HUES64 (cell line): ENCODE measurements around the gene GOLGA8O. TPM values are rescaled to one million over a fixed set of nuclear protein-coding genes. Genes with fewer than 3 reads are reported as not detected.
"Not testable (repeated sequence)": the region's sequence is repeated elsewhere in the genome, so short reads cannot be mapped to it uniquely, and the experiment has no call there.

Source experiments
- H3K27ac ChIP-seq: 2 replicates; pipeline ENCODE4 v1.7.0; 2013; ENCODE audit warnings: low read depth, low read length, inconsistent platforms
- H3K27me3 ChIP-seq: 2 replicates; pipeline ENCODE4 v1.6.1; 2013; ENCODE audit warnings: mild to moderate bottlenecking, low read length; ENCODE audit not compliant: insufficient read depth
- H3K36me3 ChIP-seq: 2 replicates; pipeline ENCODE4 v1.6.1; 2013; ENCODE audit warnings: mild to moderate bottlenecking, low read length; ENCODE audit not compliant: insufficient read depth
- H3K4me1 ChIP-seq: 2 replicates; pipeline ENCODE4 v1.6.1; 2013; ENCODE audit warnings: mild to moderate bottlenecking, low read length, moderate library complexity; ENCODE audit not compliant: insufficient read depth
- H3K4me3 ChIP-seq: 2 replicates; pipeline ENCODE4 v1.5.1; 2013; ENCODE audit warnings: mild to moderate bottlenecking, low read length, moderate library complexity
- H3K9ac ChIP-seq: 2 replicates; pipeline ENCODE4 v1.6.1; 2013; ENCODE audit warnings: mild to moderate bottlenecking, low read depth, low read length
- H3K9me3 ChIP-seq: 2 replicates; pipeline ENCODE4 v1.6.1; 2013; ENCODE audit warnings: low read depth, low read length; ENCODE audit not compliant: insufficient read depth
- WGBS: fragments of 150-250, 120-280 bp; methylation state at CpG from one replicate; pipeline ENCODE4 v1.1.7; 2013; ENCODE audit warnings: missing lambda C conversion rate; 5-methylcytosine and 5-hydroxymethylcytosine counted together
- polyA plus RNA-seq, 2 experiments: library from polyadenylated mRNA; stranded (reverse); fragments of 50-300 nt; gene quantifications; one replicate each; pipeline ENCODE4 v1.2.3, GENCODE V29; 2013

GOLGA8O gene
- polyA plus RNA-seq (2013, experiment 1 of 2): not detected
- not detected for polyA plus RNA-seq (2013, experiment 2 of 2)

- H3K36me3 ChIP-seq, H3K27me3 ChIP-seq, H3K4me3 ChIP-seq, H3K9ac ChIP-seq, H3K4me1 ChIP-seq, H3K27ac ChIP-seq, H3K9me3 ChIP-seq: not testable (repeated sequence)
- WGBS: no CpG with 5 or more reads among the region's 7 CpGs
Observed at GRCh38 chr15:32455534-32455933, at the start of gene GOLGA8O. Gene GOLGA8O (minus strand): TSS chr15:32455634. CDS start chr15:32455536, 98 bp downstream.

DNA sequence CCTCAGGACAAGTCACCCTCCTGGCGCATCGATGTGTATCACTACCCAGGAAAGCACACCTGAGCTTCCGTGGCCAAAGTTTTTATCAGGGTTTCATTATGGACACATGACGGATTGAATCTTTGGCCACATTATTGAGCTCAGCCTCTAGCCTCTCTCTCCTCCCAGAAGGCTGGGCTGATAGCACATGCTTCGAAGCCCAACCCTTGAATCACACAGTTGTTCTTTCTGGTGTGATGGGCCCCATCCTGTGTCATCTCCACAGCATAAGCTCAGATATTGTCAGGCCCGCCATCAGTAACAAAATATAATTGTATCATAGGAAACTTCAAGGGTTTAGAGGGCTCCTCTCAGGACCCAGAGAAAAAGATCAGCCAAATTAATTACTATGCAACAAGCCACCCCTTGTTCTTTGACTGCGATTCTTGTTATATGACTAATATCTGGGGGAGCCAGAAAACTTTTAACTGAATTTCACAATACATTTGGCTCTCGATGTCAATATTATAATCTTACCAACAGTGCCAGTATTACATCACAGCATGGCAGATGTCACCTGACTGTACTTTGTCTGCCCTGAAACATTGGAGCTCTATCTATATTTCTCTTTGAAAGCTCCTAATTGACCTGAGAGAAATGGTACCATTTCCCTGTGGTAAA is 48.8 kb upstream of the GOLGA8O start:
- not testable (repeated sequence) for H3K4me1 ChIP-seq, H3K27me3 ChIP-seq, H3K4me3 ChIP-seq, H3K27ac ChIP-seq, H3K36me3 ChIP-seq, H3K9ac ChIP-seq, H3K9me3 ChIP-seq
- no CpG with 5 or more reads among the region's 8 CpGs for WGBS

- H3K27ac ChIP-seq, H3K9me3 ChIP-seq, H3K4me3 ChIP-seq, H3K36me3 ChIP-seq, H3K9ac ChIP-seq, H3K27me3 ChIP-seq, H3K4me1 ChIP-seq: not testable (repeated sequence)
- 100% methylated on average over 1 of the region's 1 CpG for whole genome bisulfite sequencing
Observed at GRCh38 chr15:32502946-32503345, 47.5 kb upstream of the GOLGA8O start.

- no CpG with 5 or more reads among the region's 4 CpGs for WGBS
- not testable (repeated sequence) for H3K27ac ChIP-seq
Observed at GRCh38 chr15:32492768-32493167, 37.3 kb upstream of the GOLGA8O start.

DNA sequence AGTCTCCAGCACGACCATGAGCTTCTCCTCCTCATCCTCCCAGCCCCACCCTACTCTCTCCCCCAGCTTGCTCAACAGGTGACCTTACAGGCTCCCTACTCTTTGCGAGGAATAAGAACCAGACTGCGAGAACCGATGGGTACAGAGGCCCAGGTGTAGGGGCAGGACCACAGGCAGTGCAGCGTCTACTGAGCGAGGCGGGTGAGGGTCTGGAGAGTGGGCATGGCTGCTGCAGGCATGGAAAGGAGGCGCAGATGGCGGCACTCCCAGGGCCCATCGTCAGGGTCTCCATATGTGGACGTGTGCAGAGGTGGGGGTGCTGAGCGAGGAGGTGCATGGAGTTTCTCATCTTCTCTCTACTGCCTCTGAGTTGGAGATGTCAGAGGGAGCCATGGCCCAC is 31.0 kb upstream of the GOLGA8O start:
- H3K9ac ChIP-seq, H3K27ac ChIP-seq, H3K4me3 ChIP-seq, H3K36me3 ChIP-seq, H3K9me3 ChIP-seq, H3K4me1 ChIP-seq, H3K27me3 ChIP-seq: not testable (repeated sequence)
- 93% methylated on average over 5 of the region's 12 CpGs for whole genome bisulfite sequencing

More at GRCh38 chr15:32492768-32493167, 37.3 kb upstream of the GOLGA8O start:
- not testable (repeated sequence) for H3K36me3 ChIP-seq, H3K9ac ChIP-seq, H3K4me3 ChIP-seq, H3K27me3 ChIP-seq, H3K4me1 ChIP-seq, H3K9me3 ChIP-seq

- 0% methylated on average over 1 of the region's 6 CpGs for WGBS
Observed at GRCh38 chr15:32483377-32483776, 27.9 kb upstream of the GOLGA8O start.

DNA sequence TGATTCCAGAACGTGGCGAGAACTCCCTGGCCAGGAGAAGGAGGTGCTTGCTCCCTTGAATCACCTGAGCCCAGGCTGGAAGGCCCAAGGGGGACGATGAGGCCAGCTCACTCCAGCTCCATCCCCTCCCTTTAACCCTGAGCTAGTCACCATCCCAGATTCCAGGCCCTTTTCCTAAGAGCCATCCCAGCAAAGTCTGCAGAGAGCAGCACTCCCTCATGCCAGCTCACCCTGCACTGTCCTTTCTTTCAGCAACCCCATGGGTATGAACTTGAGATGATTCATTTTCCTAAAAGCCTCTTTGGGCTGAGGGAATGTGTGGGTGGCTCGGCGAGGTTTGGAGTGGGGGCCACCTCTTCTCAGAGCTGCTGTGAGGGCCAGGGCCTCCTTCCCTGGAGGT is 26.2 kb upstream of the GOLGA8O start:
- not testable (repeated sequence) for H3K36me3 ChIP-seq, H3K27me3 ChIP-seq, H3K9ac ChIP-seq, H3K4me3 ChIP-seq, H3K27ac ChIP-seq, H3K4me1 ChIP-seq, H3K9me3 ChIP-seq
- WGBS: no CpG with 5 or more reads among the region's 5 CpGs

More at GRCh38 chr15:32483377-32483776, 27.9 kb upstream of the GOLGA8O start:
- H3K4me1 ChIP-seq, H3K9me3 ChIP-seq, H3K27ac ChIP-seq, H3K9ac ChIP-seq, H3K4me3 ChIP-seq, H3K27me3 ChIP-seq, H3K36me3 ChIP-seq: not testable (repeated sequence)

DNA sequence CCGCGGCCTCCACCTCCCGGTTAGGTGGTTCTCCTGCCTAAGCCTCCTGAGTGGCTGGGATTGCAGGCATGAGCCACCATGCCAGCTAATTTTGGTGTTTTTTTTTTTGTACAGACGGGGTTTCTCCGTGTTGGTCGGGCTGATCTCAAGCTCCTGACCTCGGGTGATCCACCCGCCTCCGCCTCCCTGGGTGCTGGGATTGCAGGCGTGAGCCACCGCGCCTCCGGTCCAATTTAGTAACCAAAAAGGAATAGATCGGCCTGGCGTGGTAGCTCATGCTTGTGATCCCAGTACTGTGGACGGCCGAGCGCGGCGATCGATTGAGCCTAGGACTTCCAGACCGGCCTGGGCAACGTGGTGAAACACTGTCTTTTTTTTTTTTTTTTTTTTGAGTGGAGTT is 12.6 kb upstream of the GOLGA8O start:
- H3K9me3 ChIP-seq, H3K4me3 ChIP-seq, H3K9ac ChIP-seq, H3K27ac ChIP-seq, H3K27me3 ChIP-seq, H3K36me3 ChIP-seq, H3K4me1 ChIP-seq: not testable (repeated sequence)
- 97% methylated on average over 17 of the region's 23 CpGs for WGBS

GRCh38 chr15:32440445-32440977 is 14.9 kb downstream of the GOLGA8O start:
- 47% methylated on average over 3 of the region's 12 CpGs for WGBS
- not testable (repeated sequence) for H3K36me3 ChIP-seq

DNA sequence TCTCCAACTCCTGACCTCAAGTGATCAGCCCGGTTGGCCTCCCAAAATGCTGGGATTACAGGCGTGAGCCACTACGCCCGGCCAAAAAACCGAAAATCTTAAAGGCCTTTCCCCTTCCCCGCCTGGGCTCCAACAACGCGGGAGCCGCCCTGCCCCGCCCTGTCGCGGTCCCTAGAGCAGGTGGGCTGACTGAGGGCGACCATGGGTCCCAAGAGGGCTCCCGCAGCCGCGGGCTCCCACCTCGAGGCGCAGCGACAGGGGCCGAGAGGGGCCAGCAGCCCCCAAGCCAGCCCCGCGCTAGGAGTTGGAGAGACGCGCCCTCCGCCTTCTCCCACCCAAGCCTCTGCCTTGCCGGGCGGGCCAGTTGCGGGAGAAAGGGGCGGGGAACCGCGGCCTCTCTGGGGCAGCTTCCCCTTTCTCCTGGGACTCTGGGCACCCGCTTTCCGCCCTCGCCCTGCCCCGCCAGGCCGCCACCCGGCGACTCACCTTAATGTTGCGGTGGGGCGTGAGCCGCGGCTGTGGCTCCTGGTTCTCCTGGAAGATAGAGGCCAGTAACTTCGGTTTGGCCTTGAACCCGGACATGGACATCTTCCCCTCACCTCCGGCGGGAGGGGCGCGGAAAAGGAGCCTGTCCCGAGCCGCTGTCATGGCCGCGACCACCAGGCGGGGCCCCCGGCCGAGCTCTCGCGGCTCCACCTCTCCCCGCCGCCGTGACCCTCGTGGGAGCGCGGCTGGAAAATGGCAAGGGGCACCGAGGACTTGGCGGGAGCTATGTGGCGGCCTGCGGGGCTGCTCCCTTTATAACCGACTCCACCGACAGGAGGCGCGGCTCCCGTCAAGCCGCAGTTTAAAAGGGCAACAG is 21.1 kb downstream of the GOLGA8O start:
- not testable (repeated sequence) for H3K4me3 ChIP-seq, H3K9ac ChIP-seq, H3K27me3 ChIP-seq, H3K27ac ChIP-seq, H3K36me3 ChIP-seq, H3K4me1 ChIP-seq, H3K9me3 ChIP-seq
- WGBS: no CpG with 5 or more reads among the region's 73 CpGs

More at GRCh38 chr15:32440445-32440977, 14.9 kb downstream of the GOLGA8O start:
- not testable (repeated sequence) for H3K4me3 ChIP-seq, H3K9ac ChIP-seq, H3K27me3 ChIP-seq, H3K9me3 ChIP-seq, H3K27ac ChIP-seq, H3K4me1 ChIP-seq

DNA sequence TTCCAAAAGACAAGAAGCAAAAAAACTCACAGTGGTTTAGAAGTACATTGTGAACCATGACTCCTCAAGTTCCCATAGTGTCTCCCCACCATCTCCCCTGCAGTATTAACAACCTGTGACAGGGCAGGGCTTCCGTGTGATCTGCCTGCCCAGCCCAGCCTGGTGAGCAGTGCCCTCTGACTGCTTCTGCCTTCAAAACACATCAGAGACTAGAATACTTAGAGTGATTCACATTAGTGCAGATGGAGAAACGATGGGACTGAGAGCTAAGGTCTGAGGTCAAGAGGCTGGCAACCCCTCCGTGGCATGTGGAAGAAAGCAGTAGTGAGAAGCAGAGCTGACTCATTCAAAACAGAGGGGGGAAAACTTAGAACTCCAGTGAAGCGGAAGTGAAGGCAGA is 27.8 kb downstream of the GOLGA8O start:
- not testable (repeated sequence) for H3K4me3 ChIP-seq, H3K27ac ChIP-seq, H3K27me3 ChIP-seq, H3K36me3 ChIP-seq, H3K9ac ChIP-seq, H3K4me1 ChIP-seq, H3K9me3 ChIP-seq
- 67% methylated on average over 1 of the region's 4 CpGs for WGBS
